HG03460 (cell line): ENCODE measurements around the gene MRPS33.
"Not testable (repeated sequence)": the region's sequence is repeated elsewhere in the genome, so short reads cannot be mapped to it uniquely, and the experiment has no call there.

Experiments used
- ATAC-seq: cut with Tn5 transposase; IDR thresholded peaks from one replicate; pipeline ENCODE4 v1.9.1; 2021; ENCODE audit not compliant: unreplicated experiment

The MRPS33 gene

DNA sequence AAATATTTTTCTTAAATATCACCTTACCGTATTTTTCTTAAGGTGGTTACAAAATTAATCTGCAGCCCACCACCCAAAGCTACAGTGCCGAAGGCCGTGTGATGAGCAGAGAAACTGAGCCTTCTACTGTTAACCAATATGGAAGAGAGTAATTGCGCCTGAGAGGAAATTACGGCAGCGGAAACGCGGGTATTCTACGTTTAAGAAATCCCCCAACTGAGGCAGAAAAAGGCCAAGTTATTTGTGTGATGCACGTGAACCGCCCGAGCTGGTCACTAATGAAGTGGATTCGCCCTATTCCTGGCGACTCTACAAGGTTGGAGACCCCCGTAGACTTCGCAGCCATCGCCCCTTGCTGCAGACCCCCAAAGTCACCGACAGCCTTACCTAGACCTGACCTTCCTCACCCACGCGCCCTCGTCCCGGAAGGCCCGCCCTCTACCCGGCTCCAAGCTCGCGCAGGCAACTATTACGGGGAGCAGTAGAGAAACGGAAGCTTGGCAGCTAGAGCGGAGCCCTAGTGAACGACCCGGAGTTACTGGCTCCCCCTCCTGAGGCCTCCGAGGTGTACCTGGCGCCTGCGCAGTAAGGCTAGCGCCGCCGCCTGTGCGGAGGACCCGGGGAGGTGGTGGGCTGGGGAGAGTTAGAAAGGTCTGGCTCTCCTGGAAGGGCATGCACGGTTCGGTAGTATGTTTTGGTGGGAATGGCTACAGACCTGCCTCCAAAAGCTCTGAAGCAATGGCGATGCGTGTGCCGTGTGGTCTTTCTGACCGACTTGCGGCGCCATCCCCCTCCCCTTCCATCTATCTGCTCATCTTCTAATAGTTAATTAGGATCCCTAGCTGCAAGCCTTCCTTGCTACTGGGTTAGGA, at the start of gene MRPS33:
MRPS33 (minus strand) TSS at position 429 of the 872 bp plus-strand sequence. CDS start 4,319 bp downstream, outside the sequence.
- peak; percentile 99 for ATAC-seq

DNA sequence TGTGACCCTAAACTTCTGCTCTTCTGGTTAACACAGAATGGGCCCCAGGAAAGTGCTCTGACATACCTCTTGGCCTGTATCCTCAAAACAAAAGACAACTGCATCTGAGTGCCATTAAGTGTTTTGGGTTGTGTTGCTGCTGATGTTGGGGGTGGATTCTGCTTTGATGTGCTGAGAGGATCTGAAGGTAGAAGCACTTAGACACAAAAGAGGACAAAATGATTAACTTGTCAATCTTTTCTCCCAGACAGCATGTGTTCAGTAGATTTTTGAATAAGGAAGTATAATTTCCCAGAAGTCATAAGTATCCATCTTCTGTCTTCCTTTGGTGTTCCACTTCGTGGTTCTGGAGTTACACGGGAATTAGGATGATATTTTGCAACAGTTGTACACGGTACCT, 43.0 kb upstream of the MRPS33 start:
- no peak for ATAC-seq

DNA sequence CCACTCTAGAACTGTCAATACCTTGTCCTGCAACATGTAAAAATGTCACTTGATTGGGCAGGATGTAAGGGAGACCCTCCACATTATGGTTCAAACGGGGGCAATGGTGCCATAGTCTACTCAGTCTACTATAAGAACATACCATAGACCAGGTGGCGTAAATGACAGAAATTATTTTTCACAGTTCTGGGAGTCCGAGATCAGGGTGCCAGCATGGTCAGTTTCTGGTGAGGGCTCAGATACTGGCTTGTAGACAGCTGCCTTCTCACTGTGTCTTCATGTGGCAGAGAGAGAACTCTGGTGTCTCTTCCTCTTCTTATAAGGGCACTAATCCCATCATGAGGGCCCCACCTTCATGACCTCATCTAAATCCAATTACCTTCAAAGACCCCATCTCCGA, 40.4 kb upstream of the MRPS33 start:
- no peak for ATAC-seq

DNA sequence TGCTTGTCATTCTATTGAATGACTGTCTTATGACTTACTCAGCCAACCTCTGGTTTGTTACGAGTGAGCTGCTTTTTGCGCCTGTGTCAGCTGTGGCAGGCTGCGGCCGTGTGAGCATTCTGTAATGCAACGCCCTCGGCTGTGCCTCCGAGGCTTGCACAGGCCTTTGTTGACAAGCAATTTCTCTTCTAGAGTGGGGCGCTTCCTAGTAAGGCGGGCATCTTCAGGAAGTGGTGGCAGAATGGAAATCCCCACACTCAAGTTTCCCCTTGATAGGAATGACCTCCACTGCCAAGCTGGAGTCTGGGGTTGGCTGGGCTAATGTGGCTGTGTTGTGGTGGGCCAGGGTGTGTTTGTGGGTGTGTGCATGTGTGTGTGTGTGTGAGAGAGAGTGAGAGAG, 38.9 kb upstream of the MRPS33 start:
- peak; percentile 64 for ATAC-seq

DNA sequence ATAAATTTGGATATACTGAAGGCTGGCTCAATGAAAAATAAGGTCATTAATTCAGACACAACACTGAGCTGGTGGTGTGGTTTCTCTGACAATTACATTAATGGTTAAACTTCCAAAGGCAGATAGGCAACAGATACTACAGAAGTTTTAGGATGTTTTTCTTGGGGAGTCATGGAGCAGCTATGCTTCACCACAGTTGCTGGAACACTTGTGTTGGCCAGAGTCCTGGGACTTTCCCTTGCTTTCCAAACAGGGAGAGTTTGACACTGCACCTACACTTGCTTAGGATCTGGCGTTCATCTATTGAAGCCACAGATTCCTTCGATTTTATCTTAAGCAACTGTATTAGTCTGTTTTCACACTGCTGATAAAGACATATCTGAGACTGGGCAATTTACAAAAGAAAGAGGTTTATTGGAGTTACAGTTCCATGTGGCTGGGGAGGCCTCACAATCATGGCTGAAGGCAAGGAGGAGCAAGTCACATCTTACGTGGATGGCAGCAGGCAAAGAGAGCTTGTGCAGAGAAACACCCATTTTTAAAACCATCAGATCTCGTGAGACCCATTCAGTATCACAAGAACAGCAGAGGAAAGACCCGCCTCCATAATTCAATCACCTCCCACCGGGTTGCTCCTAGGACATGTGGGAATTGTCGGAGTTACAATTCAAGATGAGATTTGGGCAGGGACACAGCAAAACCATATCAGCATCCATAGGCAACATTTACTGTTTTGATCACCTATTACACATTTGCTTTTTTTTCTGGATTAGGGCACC, 31.3 kb upstream of the MRPS33 start:
- ATAC-seq, result no peak

DNA sequence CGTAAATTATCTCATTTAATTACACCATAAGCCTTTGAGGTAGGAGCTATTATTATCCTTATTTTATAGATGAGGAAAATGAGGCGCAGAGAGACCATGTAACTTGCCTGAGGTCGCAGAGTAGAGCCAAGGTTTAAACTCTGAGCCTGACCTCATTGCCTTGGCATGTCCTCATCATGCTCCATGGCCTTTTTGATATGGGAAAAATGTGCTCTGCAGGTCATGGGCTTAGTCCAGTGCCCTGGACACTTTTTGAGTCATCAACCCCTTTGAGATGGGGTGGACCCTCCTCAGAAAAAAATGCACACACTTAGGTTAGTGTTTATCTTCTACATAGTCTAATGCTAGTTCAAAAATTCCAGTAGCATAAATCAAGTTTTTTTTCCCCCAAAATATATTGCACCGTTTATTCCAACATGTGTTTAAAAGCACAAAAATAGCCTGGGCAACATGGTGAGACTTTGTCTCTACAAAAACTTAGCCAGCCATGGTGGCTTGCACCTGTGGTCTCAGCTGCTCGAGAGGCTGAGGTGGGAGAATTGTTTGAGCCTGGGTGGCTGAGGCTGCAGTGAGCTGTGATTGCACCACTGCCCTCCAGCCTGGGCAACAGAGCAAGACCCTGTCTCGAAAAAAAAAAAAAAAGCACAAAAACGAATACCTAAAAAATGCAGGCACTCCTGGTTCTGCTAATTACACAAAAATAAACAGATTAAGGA, 30.5 kb upstream of the MRPS33 start:
- ATAC-seq, result no peak

DNA sequence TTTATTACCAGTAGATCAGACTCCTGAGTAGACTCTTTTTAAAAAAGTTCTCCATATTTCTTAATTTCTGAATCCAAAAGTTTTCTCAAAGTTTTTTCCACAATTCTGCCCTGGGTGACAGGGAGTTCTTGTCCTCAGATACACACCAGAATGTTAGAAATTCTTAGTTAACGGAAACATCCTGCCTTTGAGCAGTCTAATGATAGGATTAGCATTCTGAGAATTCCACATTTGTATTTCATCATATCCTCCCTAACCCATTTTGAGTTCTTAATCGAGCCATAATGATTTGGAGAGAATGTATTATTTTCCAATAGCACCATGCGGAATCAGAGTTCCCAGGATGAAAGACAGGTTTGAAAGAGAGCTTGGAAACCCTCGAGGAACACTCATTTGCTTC, 28.9 kb upstream of the MRPS33 start:
- ATAC-seq, result no peak

DNA sequence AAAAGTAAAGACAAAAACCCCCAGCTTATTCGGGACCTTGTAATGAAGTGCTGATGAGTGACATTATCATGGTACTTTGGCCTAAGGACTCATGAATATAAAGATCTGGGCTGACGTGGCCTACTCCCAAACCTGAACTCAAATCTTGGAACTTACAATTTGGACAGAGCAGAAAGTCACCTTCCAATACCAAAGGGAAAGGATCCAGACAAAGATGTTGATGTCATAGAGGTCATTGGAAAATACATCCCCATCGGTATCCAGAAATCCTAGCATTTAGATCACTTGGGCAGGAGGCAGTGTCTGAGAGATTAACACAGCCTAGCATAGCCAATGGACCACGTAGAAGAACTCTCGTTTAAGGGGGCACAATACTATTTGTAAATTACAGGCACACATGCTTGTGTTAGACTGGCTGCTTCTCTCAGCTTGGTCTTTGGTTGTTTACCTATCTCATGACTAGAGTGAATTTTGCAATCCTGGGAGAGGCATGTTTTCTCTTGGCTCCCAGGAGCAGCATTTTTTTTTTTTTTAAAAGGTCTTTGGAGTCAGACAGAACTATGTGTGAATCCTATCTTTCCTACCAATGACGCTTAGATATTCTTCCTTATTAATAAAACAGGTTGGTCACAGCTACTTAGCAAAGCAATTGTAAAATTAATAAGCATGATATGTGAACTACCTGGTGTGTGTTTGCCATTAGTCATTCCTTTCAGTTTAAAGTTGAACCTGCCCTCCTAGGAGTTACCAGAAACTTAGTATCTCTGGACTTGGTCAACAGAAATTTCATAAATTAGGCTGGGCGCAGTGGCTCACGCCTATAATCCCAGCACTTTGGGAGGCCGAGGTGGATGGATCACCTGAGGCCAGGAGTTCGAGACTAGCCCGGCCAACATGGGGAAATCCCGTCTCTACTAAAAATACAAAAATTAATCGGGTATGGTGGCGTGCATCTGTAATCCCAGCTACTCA, 27.8 kb upstream of the MRPS33 start:
- ATAC-seq, result no peak

DNA sequence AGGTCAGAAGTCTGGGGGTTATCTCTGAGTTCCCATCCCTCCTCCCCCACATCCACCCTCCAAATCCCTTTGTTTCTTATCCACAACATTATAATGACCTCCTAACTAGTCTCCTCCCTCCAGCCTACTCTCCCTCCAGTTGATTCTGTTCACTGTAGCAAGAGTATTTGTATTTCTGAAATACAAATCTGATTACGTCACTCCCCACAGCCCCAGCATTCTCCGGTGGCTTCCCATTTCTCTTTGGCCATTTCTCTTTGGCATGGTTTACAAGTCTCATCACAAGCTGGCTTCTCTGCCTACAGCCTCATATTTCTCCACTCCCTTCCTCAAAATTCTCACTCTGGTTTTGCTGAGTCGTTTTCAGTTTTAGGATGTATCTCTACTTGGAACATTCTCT, 24.6 kb upstream of the MRPS33 start:
- ATAC-seq, result no peak

DNA sequence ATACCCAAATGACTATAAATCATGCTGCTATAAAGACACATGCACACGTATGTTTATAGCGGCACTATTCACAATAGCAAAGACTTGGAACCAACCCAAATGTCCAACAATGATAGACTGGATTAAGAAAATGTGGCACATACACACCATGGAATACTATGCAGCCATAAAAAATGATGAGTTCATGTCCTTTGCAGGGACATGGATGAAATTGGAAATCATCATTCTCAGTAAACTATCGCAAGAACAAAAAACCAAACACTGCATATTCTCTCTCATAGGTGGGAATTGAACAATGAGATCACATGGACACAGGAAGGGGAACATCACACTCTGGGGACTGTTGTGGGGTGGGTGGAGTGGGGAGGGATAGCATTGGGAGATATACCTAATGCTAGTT, 23.3 kb upstream of the MRPS33 start:
- ATAC-seq, result not testable (repeated sequence)

DNA sequence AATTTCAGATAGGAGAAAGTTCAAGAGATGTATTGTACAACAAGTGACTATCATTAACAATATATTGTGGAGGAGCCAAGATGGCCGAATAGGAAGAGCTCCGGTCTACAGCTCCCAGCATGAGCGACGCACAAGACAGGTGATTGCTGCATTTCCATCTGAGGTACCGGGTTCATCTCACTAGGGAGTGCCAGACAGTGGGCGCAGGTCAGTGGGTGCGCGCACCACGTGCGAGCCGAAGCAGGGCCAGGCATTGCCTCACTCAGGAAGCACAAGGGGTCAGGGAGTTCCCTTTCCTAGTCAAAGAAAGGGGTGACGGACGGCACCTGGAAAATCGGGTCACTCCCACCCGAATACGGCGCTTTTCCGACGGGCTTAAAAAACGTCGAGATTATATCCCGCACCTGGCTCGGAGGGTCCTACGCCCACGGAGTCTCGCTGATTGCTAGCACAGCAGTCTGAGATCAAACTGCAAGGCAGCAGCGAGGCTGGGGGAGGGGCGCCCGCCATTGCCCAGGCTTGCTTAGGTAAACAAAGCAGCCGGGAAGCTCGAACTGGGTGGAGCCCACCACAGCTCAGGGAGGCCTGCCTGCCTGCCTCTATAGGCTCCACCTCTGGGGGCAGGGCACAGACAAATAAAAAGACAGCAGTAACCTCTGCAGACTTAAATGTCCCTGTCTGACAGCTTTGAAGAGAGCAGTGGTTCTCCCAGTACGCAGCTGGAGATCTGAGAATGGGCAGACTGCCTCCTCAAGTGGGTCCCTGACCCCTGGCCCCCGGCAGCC, 18.0 kb upstream of the MRPS33 start:
- not testable (repeated sequence) for ATAC-seq

DNA sequence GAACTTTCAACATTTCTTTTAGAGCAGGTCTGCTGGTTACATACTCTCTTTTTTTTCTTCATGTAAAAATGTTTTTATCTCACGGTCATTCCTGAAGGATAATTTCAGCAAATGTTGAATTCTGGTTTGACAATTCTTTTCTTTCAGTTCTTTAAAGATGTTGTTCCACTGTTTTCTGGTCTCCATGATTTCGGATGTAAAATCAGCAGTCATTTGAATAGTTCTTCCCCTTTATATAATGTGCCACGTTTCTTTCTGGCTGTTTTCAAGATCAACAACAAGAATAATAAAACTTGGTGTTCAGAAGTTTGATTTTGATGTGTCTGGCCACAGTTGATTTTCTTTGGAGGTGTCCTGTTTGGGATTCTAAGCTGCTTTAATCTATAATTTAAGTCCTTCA, 14.0 kb upstream of the MRPS33 start:
- no peak for ATAC-seq

DNA sequence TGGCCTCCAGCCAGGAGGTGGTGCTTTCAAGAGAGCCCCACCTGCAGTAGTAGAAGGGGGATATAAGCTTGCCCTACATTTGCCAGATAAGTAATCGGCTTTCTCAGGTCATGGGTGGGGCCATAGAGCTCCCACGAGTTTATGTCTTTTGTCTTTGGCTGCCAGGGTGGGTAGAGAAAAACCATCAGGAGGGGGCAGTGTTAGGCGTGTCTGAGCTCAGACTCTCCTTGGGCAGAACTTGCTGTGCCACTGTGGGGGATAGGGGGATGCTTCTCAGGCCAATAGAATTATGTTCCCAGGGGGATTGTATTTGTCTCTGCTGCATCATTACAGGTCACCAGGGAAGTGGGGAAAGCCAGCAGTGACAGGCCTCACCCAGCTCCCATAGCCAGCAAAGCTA, 12.3 kb upstream of the MRPS33 start:
- no peak for ATAC-seq

DNA sequence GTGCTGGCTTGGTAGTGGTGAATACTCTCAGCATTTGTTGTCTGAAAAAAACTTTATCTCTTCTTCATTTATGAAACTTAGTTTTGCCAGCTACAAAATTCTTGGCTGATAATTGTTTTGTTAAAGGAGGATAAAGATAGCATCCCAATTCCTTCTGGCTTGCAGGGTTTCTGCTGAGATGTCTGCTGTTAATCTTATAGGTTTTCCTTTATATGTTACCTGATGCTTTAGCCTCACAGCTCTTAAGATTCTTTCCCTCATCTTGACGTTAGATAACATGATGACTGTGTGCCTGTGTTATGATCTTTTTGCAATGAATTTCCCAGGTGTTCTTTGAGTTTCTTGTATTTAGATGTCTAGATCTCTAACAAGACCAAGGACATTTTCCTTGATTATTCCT, 9.9 kb upstream of the MRPS33 start:
- no peak for ATAC-seq

DNA sequence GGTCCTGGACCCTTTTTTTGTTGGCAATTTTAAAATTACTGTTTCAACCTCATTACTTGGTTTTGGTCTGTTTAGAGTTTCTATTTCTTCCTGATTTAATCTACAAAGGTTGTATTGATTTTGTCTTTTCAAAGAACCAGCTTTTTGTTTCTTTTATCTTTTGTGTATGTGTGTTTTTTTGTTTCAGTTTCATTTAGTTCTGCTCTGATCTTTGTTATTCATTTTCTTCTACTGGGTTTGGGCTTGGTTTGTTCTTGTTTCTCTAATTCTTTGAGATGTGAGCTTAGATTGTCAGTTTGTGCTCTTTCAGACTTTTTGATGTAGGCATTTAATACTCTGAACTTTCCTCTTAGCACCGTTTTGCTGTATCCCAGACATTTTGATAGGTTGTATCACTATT, 8.5 kb upstream of the MRPS33 start:
- no peak for ATAC-seq

DNA sequence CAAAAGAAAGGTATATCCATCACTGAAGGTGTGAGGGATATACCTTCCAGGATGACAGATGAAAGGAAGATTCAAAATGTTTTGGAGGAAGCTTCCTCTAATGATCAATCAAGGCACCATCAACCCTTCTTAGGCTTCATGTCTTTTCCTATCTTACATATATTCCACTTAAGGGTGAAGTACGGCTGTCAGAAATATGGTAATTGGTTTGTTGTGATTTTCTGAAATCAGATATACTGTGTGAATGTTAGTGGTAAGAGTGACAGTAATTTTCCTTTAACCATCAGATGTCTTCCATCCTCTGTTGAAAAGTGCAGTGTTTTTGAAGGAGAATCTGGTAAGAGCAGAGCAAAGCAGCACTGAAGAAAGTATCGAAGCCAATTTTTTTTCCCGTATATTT, 2.8 kb upstream of the MRPS33 start:
- ATAC-seq, result no peak

DNA sequence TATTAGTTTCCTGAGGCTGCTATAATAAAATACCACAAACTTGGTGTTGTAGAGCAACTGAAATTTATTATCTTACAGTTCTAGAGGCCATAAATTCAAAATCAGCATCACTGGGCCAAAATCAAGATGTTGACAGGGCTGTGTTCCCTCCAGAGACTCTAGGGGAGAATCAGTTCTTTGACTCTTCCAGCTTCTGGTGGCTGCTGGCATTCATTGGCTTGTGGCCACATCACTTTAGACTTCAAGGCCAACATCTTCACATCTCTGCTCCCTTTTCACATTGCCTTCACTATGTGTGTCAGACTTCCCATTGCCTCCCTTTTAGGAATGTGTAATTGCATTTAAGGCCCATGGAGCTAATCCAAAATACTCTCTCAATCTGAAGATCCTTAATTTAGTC, 1.6 kb upstream of the MRPS33 start:
- no peak for ATAC-seq

DNA sequence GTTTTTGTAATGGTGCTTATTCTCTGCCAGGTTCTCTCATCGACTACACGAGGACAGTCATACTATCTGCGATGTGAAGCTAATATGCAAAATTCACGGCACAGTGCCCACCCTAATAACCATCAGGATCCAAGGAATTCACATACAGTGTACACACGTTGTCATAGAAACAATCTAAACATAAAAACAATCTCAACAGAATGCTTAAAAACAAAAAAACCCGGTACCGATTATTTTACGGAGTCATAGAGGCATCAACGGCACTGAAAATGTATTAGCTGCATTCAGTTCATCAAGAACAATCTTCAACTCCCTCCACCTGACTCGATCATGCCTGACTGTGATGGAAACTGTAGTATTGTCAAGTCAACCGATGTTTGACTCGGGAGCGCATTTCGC, 628 bp downstream of the MRPS33 start:
- ATAC-seq, result peak; percentile 1

DNA sequence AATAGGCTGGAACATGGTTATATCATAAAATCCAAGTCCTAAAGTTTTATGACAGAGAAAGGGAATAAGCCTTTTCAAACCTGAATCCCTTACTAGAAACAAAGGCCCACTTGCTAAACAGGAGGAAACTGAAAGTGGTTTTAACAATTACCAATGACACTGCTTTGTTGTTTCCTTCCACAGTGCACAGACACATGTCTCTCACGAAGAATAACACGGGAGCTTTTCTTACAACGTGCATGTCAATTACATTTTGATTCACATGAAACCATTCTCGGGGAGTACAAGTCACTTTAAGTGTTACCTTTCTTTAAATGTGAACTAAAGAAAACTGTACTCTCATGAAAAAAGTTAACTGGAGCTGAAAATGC, 1.4 kb downstream of the MRPS33 start:
- ATAC-seq, result no peak
